Measurements from ENCODE around the gene GFPT2.

GRCh38 chr5:180274695-180275094 is 78.4 kb downstream of the GFPT2 start:
- TF ChIP-seq, protein P1, sequence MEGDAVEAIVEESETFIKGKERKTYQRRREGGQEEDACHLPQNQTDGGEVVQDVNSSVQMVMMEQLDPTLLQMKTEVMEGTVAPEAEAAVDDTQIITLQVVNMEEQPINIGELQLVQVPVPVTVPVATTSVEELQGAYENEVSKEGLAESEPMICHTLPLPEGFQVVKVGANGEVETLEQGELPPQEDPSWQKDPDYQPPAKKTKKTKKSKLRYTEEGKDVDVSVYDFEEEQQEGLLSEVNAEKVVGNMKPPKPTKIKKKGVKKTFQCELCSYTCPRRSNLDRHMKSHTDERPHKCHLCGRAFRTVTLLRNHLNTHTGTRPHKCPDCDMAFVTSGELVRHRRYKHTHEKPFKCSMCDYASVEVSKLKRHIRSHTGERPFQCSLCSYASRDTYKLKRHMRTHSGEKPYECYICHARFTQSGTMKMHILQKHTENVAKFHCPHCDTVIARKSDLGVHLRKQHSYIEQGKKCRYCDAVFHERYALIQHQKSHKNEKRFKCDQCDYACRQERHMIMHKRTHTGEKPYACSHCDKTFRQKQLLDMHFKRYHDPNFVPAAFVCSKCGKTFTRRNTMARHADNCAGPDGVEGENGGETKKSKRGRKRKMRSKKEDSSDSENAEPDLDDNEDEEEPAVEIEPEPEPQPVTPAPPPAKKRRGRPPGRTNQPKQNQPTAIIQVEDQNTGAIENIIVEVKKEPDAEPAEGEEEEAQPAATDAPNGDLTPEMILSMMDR (IDR thresholded peaks at IDR 0.05), result no peak
- TF ChIP-seq POLR2A (IDR thresholded peaks at IDR 0.05), result no peak
